ENCODE results near the gene NCAM1. TPM values are rescaled to one million over a fixed set of nuclear protein-coding genes. Genes with fewer than 3 reads are reported as not detected.

NCAM1 gene
- total and polyA plus RNA-seq, 2 of the 13 experiments (the other 11 are each of a cell fraction or from before 2014, with no cell fraction given), result 0.05 TPM; not detected in 1

GRCh38 chr11:113189909-113190667 is 228.9 kb downstream of the NCAM1 start:
- no peak overlapping the region for H3K4me2 ChIP-seq (ENCODE audit: low read depth, low read length)
- WGBS (ENCODE audit: low lambda C conversion rate), result 24% methylated on average over 8 of the region's 8 CpGs
- no peak overlapping the region for H3K27ac ChIP-seq (ENCODE audit: extremely low read length, insufficient read depth, low read length)
- ChIA-PET CTCF (ENCODE audit: low intra/inter-chr PET ratio, low total read pairs) (no interaction called here), POLR2A (no interaction called here)
- in situ Hi-C loops (cut with HindIII; ENCODE audit: extremely low pct_ligation_motif_present, low pct_unique_long_range_greater_than_20kb), result no loop called here
- no peak for DNase-seq (ENCODE audit: low spot score)
- no peaks in the 10 kb centered on the region for H3K36me3 ChIP-seq (replicated peaks in 1 of 2; ENCODE audit: control insufficient read depth in 1 of 2, insufficient read depth in 2 of 2, low read length in 2 of 2)
- H3K9me3 ChIP-seq (ENCODE audit: low read length), result no peaks in the 10 kb centered on the region
- H3K4me3 ChIP-seq (replicated peaks in 1 of 3; ENCODE audit: insufficient read depth in 1 of 3, low read depth in 2 of 3, low read length in 3 of 3), result no peak overlapping the region
- H3K27me3 ChIP-seq (ENCODE audit: control insufficient read depth in 1 of 2, insufficient read depth in 2 of 2, low read length in 2 of 2), result peaks cover 0 to 6% of the 10 kb centered on the region in 2 experiments; a peak in 2 of 5 replicates
- no TSS peak for BruUV-seq (replicated peaks)
- ATAC-seq, result no peak
- H4K20me1 ChIP-seq (ENCODE audit: insufficient read depth, low read length), result no peaks in the 10 kb centered on the region
- H3K9ac ChIP-seq (ENCODE audit: insufficient read depth, low read depth, low read length), result no peak overlapping the region
- H3K79me2 ChIP-seq (ENCODE audit: insufficient read depth, low read length), result no peaks in the 10 kb centered on the region
- FAIRE-seq, result no peak
- H3K4me1 ChIP-seq (ENCODE audit: insufficient read depth, low read length), result no peaks in the 10 kb centered on the region
- intact Hi-C loops (cut with micrococcal nuclease; ENCODE audit: unreplicated experiment), result no loop called here
- H2AFZ ChIP-seq (ENCODE audit: low read length), result no peak overlapping the region
- TF ChIP-seq CREB1 (IDR thresholded peaks at IDR 0.05) (peak; percentile 78), CREB1 (CRISPR knock-in tag; IDR thresholded peaks at IDR 0.05) (no peak), MAFK (conservative IDR thresholded peaks at IDR 0.05 in 1 of 2, IDR thresholded peaks at IDR 0.05 in 1 of 2; ENCODE audit: low read length in 2 of 2) (peak in 1 of 2 experiments; percentile 9; a peak in 1 of 4 replicates), DR1 (CRISPR knock-in tag; IDR thresholded peaks at IDR 0.05) (no peak)

- Histone ChIP-seq H3K36me3 (replicated peaks in 1 of 2; ENCODE audit: control insufficient read depth in 1 of 2, insufficient read depth in 2 of 2, low read length in 2 of 2) (no peaks in the 10 kb centered on the region), H3K27me3 (ENCODE audit: control insufficient read depth in 1 of 2, insufficient read depth in 2 of 2, low read length in 2 of 2) (peaks cover 0 to 4% of the 10 kb centered on the region in 2 experiments; a peak in 2 of 5 replicates), H3K4me1 (ENCODE audit: insufficient read depth, low read length) (peaks cover 8% of the 10 kb centered on the region; the same call in 1 of the 2 replicates), H3K9ac (ENCODE audit: insufficient read depth, low read depth, low read length) (no peak overlapping the region), H3K4me3 (replicated peaks in 1 of 3; ENCODE audit: insufficient read depth in 1 of 3, low read depth in 2 of 3, low read length in 3 of 3) (no peak overlapping the region), H4K20me1 (ENCODE audit: insufficient read depth, low read length) (no peaks in the 10 kb centered on the region), H3K9me3 (ENCODE audit: low read length) (no peaks in the 10 kb centered on the region), H3K27ac (ENCODE audit: extremely low read length, insufficient read depth, low read length) (no peak overlapping the region), H3K4me2 (ENCODE audit: low read depth, low read length) (no peak overlapping the region), H2AFZ (ENCODE audit: low read length) (no peak overlapping the region), H3K79me2 (ENCODE audit: insufficient read depth, low read length) (no peaks in the 10 kb centered on the region)
- ChIA-PET CTCF (ENCODE audit: low intra/inter-chr PET ratio, low total read pairs) (no interaction called here), POLR2A (no interaction called here)
- ATAC-seq, result no peak
- in situ Hi-C loops (cut with HindIII; ENCODE audit: extremely low pct_ligation_motif_present, low pct_unique_long_range_greater_than_20kb) (no loop called here), intact Hi-C loops (cut with micrococcal nuclease; ENCODE audit: unreplicated experiment) (no loop called here)
- DNase-seq (ENCODE audit: low spot score), result no peak
- BruUV-seq (replicated peaks), result no TSS peak
- no peak for FAIRE-seq
- 22% methylated on average over 6 of the region's 8 CpGs for WGBS (ENCODE audit: low lambda C conversion rate)
- TF ChIP-seq ATF1 (CRISPR knock-in tag; IDR thresholded peaks at IDR 0.05) (no peak), RAD51 (IDR thresholded peaks at IDR 0.05; ENCODE audit: borderline replicate concordance) (no peak), ZSCAN21 (CRISPR knock-in tag; IDR thresholded peaks at IDR 0.05; ENCODE audit: borderline replicate concordance) (no peak), NCOA1 (CRISPR knock-in tag; IDR thresholded peaks at IDR 0.05) (no peak), RARG (CRISPR knock-in tag; IDR thresholded peaks at IDR 0.05; ENCODE audit: low read depth) (no peak), ZNF562 (CRISPR knock-in tag; IDR thresholded peaks at IDR 0.05; ENCODE audit: borderline replicate concordance) (no peak), ZXDC (CRISPR knock-in tag; IDR thresholded peaks at IDR 0.05) (no peak)
- TF ChIP-seq, protein P1, sequence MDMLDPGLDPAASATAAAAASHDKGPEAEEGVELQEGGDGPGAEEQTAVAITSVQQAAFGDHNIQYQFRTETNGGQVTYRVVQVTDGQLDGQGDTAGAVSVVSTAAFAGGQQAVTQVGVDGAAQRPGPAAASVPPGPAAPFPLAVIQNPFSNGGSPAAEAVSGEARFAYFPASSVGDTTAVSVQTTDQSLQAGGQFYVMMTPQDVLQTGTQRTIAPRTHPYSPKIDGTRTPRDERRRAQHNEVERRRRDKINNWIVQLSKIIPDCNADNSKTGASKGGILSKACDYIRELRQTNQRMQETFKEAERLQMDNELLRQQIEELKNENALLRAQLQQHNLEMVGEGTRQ (IDR thresholded peaks at IDR 0.05; ENCODE audit: low read depth, low read length), result no peak
- TF ChIP-seq, protein P1 (CRISPR knock-in tag; IDR thresholded peaks at IDR 0.05; ENCODE audit: borderline replicate concordance), result no peak
Observed at GRCh38 chr11:113192121-113192925, 231.1 kb downstream of the NCAM1 start.
